HepG2 (cell line): ENCODE data around the gene CCDC122. TPM values are rescaled to one million over a fixed set of nuclear protein-coding genes. Genes with fewer than 3 reads are reported as not detected.

Source experiments
- ATAC-seq: fragments of 200-7000 bp; cut with Tn5 transposase; 3 replicates; pipeline ENCODE4 v1.9.1; 2020; ENCODE audit warnings: mild to moderate bottlenecking, moderate library complexity
- BruUV-seq: library from RNA; stranded (reverse); fragments of 400-500 nt; replicated peaks from 2 replicates; lab custom pipeline; 2021; lab: Mats Ljungman, UMichigan
- CTCF ChIA-PET: fragments of 300-600 bp; formaldehyde crosslinking; extraction: SDS; loops from one replicate; lab custom pipeline; 2021; ENCODE audit warnings: low total read pairs, inconsistent platforms, low intra/inter-chr PET ratio; lab: Yijun Ruan, JAX
- POLR2A ChIA-PET: fragments of 350-600 bp; sonication (Branson Sonifier 250); formaldehyde crosslinking; loops from one replicate; lab custom pipeline; 2020; ENCODE audit warnings: antibody characterized with exemption, inconsistent platforms; lab: Yijun Ruan, JAX
- DNase-seq: peaks from one replicate; pipeline ENCODE4 v3.0.0-alpha.2; 2015; ENCODE audit warnings: low spot score
- FAIRE-seq: peaks from 3 replicates; lab custom pipeline; 2011; peaks lifted over from hg19 to GRCh38; lab: Jason Lieb, UNC
- H2AFZ ChIP-seq: one replicate; pipeline ENCODE4 v1.6.1; 2011; ENCODE audit warnings: low read length, inconsistent platforms
- H3K27ac ChIP-seq: fragments of 300-600 bp; 3 replicates; pipeline ENCODE4 v1.8.0; 2011; ENCODE audit warnings: mixed run types, mild to moderate bottlenecking, mixed read lengths, low read length, inconsistent platforms; ENCODE audit not compliant: insufficient read depth; ENCODE audit errors: extremely low read length
- H3K27me3 ChIP-seq, 2 experiments: fragments of 200-600 bp in 1 of 2; 2 replicates in 1 of 2; 3 replicates in 1 of 2; pipeline versions ENCODE4 v1.6.0 to v1.8.0; 2011; ENCODE audit warnings: low read length in 2 of 2, mild to moderate bottlenecking in 2 of 2, moderate library complexity in 2 of 2, inconsistent platforms in 1 of 2; ENCODE audit not compliant: insufficient read depth in 2 of 2, control insufficient read depth in 1 of 2
- H3K36me3 ChIP-seq, 2 experiments: fragments of 200-600 bp in 1 of 2; replicated peaks in 1 of 2; 2 replicates in 1 of 2; 3 replicates in 1 of 2; pipeline versions ENCODE4 v1.5.1 to v1.8.0; 2011; ENCODE audit warnings: low read length in 2 of 2, inconsistent platforms in 1 of 2; ENCODE audit not compliant: insufficient read depth in 2 of 2, control insufficient read depth in 1 of 2
- H3K4me1 ChIP-seq: 2 replicates; pipeline ENCODE4 v1.5.1; 2012; ENCODE audit warnings: low read length, inconsistent platforms; ENCODE audit not compliant: insufficient read depth
- H3K4me2 ChIP-seq: 2 replicates; pipeline ENCODE4 v1.6.0; 2011; ENCODE audit warnings: low read depth, low read length, inconsistent platforms
- H3K4me3 ChIP-seq, 3 experiments: fragments of 200-600 bp in 1 of 3; sonication (generic), shearing (Covaris generic) in 1 of 3; replicated peaks in 1 of 3; 2 replicates each; pipeline ENCODE4 v1.5.1; 2011 to 2016; ENCODE audit warnings: low read length in 3 of 3, inconsistent platforms in 2 of 3, low read depth in 2 of 3, mild to moderate bottlenecking in 2 of 3, control low read depth in 1 of 3, mixed read lengths in 1 of 3; ENCODE audit not compliant: insufficient read depth in 1 of 3
- H3K79me2 ChIP-seq: one replicate; pipeline ENCODE4 v1.6.1; 2011; ENCODE audit warnings: low read length, inconsistent platforms; ENCODE audit not compliant: insufficient read depth
- H3K9ac ChIP-seq: 2 replicates; pipeline ENCODE4 v1.6.0; 2011; ENCODE audit warnings: mild to moderate bottlenecking, low read depth, low read length, inconsistent platforms; ENCODE audit not compliant: insufficient read depth
- H3K9me3 ChIP-seq: 2 replicates; pipeline ENCODE4 v1.5.1; 2012; ENCODE audit warnings: mild to moderate bottlenecking, low read length
- H4K20me1 ChIP-seq: 2 replicates; pipeline ENCODE4 v1.6.0; 2011; ENCODE audit warnings: inconsistent platforms, mild to moderate bottlenecking, low read length, moderate library complexity; ENCODE audit not compliant: insufficient read depth
- DNMT1 ChIP-seq: sonication (generic); formaldehyde crosslinking; IDR thresholded peaks from 2 replicates; pipeline ENCODE4 v1.5.1; 2020; ENCODE audit warnings: mild to moderate bottlenecking, missing genetic modification reagents
- RAD21 ChIP-seq: fragments of 450-650 bp; formaldehyde crosslinking; IDR thresholded peaks from 2 replicates; pipeline ENCODE4 v1.5.0; 2020; ENCODE audit warnings: mild to moderate bottlenecking
- SMC3 ChIP-seq: IDR thresholded peaks from 2 replicates; pipeline ENCODE4 v1.6.1; 2011; ENCODE audit warnings: low read length, improper control_type of control experiment
- STAG1 ChIP-seq: sonication (generic); formaldehyde crosslinking; IDR thresholded peaks from 2 replicates; pipeline ENCODE4 v1.4.0; 2020; ENCODE audit warnings: missing genetic modification reagents
- ZNF891 ChIP-seq: sonication (generic); formaldehyde crosslinking; IDR thresholded peaks from 2 replicates; pipeline ENCODE4 v1.5.0; 2020; ENCODE audit warnings: mild to moderate bottlenecking, missing genetic modification reagents
- WGBS: methylation state at CpG from one replicate; pipeline ENCODE4 v1.1.6; 2017; ENCODE audit warnings: low lambda C conversion rate; 5-methylcytosine and 5-hydroxymethylcytosine counted together
- in situ Hi-C: cut with HindIII; loops from 2 replicates; pipeline ENCODE4 v1.10.0; 2017; ENCODE audit warnings: low pct_unique_long_range_greater_than_20kb; ENCODE audit not compliant: extremely low pct_ligation_motif_present
- intact Hi-C: fragments of 100-400 bp; cut with micrococcal nuclease; formaldehyde crosslinking; loops from one replicate; pipeline ENCODE4 v1.10.0; 2022; ENCODE audit not compliant: unreplicated experiment
- polyA plus RNA-seq, 8 experiments: library from polyadenylated mRNA; depleted of rRNA in 3 of 8; stranded (reverse) in 7 of 8; unstranded in 1 of 8; fragments of >200 nt; fragmentation: Illumina TruSeq in 4 of 8; extraction: Trizol in 4 of 8; gene quantifications; 2 replicates each; pipeline versions ENCODE4 v1.2.1 to v1.2.3, GENCODE V29; 2011 to 2016; ENCODE audit warnings: low read depth in 4 of 8, missing spikeins in 1 of 8, mixed read lengths in 1 of 8; ENCODE audit not compliant: insufficient read depth in 1 of 8
- total RNA-seq, 5 experiments: library from RNA; depleted of rRNA; stranded (reverse); fragments of >200 nt; fragmentation: Illumina TruSeq; extraction: Trizol; gene quantifications; 2 replicates each; pipeline ENCODE4 v1.2.3, GENCODE V29; 2016; ENCODE audit warnings: low read depth in 1 of 5
- TF ChIP-seq, protein P1 (sequence below): IDR thresholded peaks from 2 replicates; pipeline ENCODE4 v1.6.1; 2012; ENCODE audit warnings: low read depth, low read length, improper control_type of control experiment
- TF ChIP-seq, protein P2 (sequence below): sonication (generic); formaldehyde crosslinking; IDR thresholded peaks from 2 replicates; pipeline ENCODE4 v1.4.0; 2020; ENCODE audit warnings: missing genetic modification reagents
- TF ChIP-seq, protein P3 (sequence below): sonication (generic); formaldehyde crosslinking; IDR thresholded peaks from 2 replicates; pipeline ENCODE4 v1.4.0; 2020; ENCODE audit warnings: missing genetic modification reagents, mild to moderate bottlenecking, borderline replicate concordance
- TF ChIP-seq, protein P4 (sequence below): sonication (generic); formaldehyde crosslinking; IDR thresholded peaks from 2 replicates; pipeline ENCODE4 v1.5.0; 2020; ENCODE audit warnings: mild to moderate bottlenecking, missing genetic modification reagents, moderate library complexity

Gene CCDC122
- total and polyA plus RNA-seq, 2 of the 13 experiments (the other 11 are each of a cell fraction or from before 2014, with no cell fraction given), result 0.32 to 3.5 TPM

DNA sequence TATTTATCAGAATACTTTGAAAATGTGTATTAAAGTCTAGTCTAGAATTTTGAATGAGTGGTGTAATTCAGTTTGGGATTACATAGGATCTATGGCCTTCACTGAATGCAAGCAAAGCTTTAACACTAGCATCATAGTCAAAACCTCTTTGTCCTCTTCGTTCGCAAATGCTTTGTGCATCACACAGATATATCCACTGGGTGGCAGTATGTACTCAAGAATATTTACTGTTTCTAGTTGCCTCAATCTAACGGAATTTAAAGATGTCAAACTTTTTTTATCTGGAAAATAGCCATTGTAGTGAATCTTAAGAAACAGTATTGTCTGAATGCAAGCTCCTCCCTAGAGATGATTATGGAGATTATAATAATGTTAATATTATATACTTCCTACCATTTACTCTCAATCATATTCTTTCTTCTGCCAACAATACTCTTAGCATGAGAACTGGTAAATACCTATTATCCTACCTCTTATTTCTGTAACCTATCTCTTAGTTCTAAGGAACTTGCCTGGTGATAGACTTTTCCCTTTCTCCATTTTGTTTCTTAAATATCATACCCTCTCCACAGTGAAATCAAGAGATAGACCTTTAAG is 26.0 kb upstream of the CCDC122 start:
- 2% methylated on average over 3 of the region's 3 CpGs for WGBS
- ATAC-seq, result peak; percentile 57
- no peaks in the 10 kb centered on the region for H4K20me1 ChIP-seq
- H3K4me1 ChIP-seq, result no peaks in the 10 kb centered on the region
- TF ChIP-seq, protein P1, sequence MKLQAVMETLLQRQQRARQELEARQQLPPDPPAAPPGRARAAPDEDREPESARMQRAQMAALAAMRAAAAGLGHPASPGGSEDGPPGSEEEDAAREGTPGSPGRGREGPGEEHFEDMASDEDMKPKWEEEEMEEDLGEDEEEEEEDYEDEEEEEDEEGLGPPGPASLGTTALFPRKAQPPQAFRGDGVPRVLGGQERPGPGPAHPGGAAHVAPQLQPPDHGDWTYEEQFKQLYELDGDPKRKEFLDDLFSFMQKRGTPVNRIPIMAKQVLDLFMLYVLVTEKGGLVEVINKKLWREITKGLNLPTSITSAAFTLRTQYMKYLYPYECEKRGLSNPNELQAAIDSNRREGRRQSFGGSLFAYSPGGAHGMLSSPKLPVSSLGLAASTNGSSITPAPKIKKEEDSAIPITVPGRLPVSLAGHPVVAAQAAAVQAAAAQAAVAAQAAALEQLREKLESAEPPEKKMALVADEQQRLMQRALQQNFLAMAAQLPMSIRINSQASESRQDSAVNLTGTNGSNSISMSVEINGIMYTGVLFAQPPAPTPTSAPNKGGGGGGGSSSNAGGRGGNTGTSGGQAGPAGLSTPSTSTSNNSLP, result 0 out of 2 replicates have a peak, but pooled peaks have one; percentile 30
- TF ChIP-seq, protein P2, sequence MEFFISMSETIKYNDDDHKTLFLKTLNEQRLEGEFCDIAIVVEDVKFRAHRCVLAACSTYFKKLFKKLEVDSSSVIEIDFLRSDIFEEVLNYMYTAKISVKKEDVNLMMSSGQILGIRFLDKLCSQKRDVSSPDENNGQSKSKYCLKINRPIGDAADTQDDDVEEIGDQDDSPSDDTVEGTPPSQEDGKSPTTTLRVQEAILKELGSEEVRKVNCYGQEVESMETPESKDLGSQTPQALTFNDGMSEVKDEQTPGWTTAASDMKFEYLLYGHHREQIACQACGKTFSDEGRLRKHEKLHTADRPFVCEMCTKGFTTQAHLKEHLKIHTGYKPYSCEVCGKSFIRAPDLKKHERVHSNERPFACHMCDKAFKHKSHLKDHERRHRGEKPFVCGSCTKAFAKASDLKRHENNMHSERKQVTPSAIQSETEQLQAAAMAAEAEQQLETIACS (CRISPR knock-in tag), result no peak
- TF ChIP-seq STAG1 (CRISPR knock-in tag), result peak; percentile 82
- no peak for TF ChIP-seq DNMT1 (CRISPR knock-in tag)
- TF ChIP-seq, protein P3, sequence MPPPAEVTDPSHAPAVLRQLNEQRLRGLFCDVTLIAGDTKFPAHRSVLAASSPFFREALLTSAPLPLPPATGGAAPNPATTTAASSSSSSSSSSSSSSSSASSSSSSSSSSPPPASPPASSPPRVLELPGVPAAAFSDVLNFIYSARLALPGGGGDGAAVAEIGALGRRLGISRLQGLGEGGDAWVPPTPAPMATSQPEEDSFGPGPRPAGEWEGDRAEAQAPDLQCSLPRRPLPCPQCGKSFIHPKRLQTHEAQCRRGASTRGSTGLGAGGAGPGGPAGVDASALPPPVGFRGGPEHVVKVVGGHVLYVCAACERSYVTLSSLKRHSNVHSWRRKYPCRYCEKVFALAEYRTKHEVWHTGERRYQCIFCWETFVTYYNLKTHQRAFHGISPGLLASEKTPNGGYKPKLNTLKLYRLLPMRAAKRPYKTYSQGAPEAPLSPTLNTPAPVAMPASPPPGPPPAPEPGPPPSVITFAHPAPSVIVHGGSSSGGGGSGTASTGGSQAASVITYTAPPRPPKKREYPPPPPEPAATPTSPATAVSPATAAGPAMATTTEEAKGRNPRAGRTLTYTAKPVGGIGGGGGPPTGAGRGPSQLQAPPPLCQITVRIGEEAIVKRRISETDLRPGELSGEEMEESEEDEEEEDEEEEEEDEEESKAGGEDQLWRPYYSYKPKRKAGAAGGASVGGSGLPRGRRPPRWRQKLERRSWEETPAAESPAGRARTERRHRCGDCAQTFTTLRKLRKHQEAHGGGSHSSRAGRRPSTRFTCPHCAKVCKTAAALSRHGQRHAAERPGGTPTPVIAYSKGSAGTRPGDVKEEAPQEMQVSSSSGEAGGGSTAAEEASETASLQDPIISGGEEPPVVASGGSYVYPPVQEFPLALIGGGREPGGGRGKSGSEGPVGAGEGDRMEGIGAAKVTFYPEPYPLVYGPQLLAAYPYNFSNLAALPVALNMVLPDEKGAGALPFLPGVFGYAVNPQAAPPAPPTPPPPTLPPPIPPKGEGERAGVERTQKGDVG, result no peak
- no peak for TF ChIP-seq ZNF891
- peak; percentile 72 for TF ChIP-seq SMC3
- 0 out of 2 replicates have a peak, but pooled peaks have one; percentile 57 for TF ChIP-seq RAD21 (CRISPR knock-in tag)
- TF ChIP-seq, protein P4, sequence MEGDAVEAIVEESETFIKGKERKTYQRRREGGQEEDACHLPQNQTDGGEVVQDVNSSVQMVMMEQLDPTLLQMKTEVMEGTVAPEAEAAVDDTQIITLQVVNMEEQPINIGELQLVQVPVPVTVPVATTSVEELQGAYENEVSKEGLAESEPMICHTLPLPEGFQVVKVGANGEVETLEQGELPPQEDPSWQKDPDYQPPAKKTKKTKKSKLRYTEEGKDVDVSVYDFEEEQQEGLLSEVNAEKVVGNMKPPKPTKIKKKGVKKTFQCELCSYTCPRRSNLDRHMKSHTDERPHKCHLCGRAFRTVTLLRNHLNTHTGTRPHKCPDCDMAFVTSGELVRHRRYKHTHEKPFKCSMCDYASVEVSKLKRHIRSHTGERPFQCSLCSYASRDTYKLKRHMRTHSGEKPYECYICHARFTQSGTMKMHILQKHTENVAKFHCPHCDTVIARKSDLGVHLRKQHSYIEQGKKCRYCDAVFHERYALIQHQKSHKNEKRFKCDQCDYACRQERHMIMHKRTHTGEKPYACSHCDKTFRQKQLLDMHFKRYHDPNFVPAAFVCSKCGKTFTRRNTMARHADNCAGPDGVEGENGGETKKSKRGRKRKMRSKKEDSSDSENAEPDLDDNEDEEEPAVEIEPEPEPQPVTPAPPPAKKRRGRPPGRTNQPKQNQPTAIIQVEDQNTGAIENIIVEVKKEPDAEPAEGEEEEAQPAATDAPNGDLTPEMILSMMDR (CRISPR knock-in tag), result peak; percentile 72
- peak; percentile 52 for FAIRE-seq
- H3K9me3 ChIP-seq, result no peaks in the 10 kb centered on the region
- H3K79me2 ChIP-seq, result no peaks in the 10 kb centered on the region
- in situ Hi-C loops (loop anchor here (5.0 to 25.0 kb wide), 4 partner anchors 142 to 1057 kb away; no protein-coding TSS in a partner anchor), intact Hi-C loops (loop anchor here (1.0 to 10.0 kb wide), 3 partner anchors 76 to 1069 kb away; no protein-coding TSS in a partner anchor)
- no peak overlapping the region for H3K4me2 ChIP-seq
- ChIA-PET CTCF (interaction anchor here (1.2 to 3.2 kb wide), 3 partner anchors 145 to 565 kb away, joined by 3 to 22 read pairs (median 7); no protein-coding TSS in a partner anchor), POLR2A (no interaction called here)
- no peak overlapping the region for H3K9ac ChIP-seq
- no peak overlapping the region for H3K27ac ChIP-seq
- no peak overlapping the region for H3K4me3 ChIP-seq
- no peaks in the 10 kb centered on the region for H3K27me3 ChIP-seq
- BruUV-seq, result no TSS peak
- no peak overlapping the region for H2AFZ ChIP-seq
- H3K36me3 ChIP-seq, result no peaks in the 10 kb centered on the region
- peak; percentile 55 for DNase-seq
